H9 (cell line): ENCODE data around the gene PRDM2. TPM values are rescaled to one million over a fixed set of nuclear protein-coding genes. Genes with fewer than 3 reads are reported as not detected.

Source experiments
- DNase-seq: peaks from one replicate; pipeline ENCODE4 v3.0.0-alpha.2; 2017
- H2AFZ ChIP-seq: one replicate; pipeline ENCODE4 v1.6.1; 2013; ENCODE audit warnings: mild to moderate bottlenecking, low read length, control low read depth, moderate library complexity
- H2AK5ac ChIP-seq: 2 replicates; pipeline ENCODE4 v1.6.1; 2013; ENCODE audit warnings: low read length, control low read depth, mixed read lengths; ENCODE audit not compliant: insufficient read length
- H2BK120ac ChIP-seq: one replicate; pipeline ENCODE4 v1.6.1; 2013; ENCODE audit warnings: low read depth, mild to moderate bottlenecking, low read length, control low read depth, inconsistent platforms; ENCODE audit not compliant: poor library complexity, severe bottlenecking
- H2BK12ac ChIP-seq: 2 replicates; pipeline ENCODE4 v1.6.1; 2013; ENCODE audit warnings: low read length, control low read depth, mixed read lengths, low read depth; ENCODE audit not compliant: insufficient read length
- H2BK15ac ChIP-seq: 2 replicates; pipeline ENCODE4 v1.6.1; 2013; ENCODE audit warnings: low read depth, low read length, control low read depth
- H2BK20ac ChIP-seq: one replicate; pipeline ENCODE4 v1.6.1; 2013; ENCODE audit warnings: low read depth, mild to moderate bottlenecking, low read length, control low read depth, inconsistent platforms; ENCODE audit not compliant: poor library complexity, severe bottlenecking
- H2BK5ac ChIP-seq: 2 replicates; pipeline ENCODE4 v1.6.1; 2013; ENCODE audit warnings: low read length, control low read depth, mixed read lengths; ENCODE audit not compliant: insufficient read length
- H3K14ac ChIP-seq: 2 replicates; pipeline ENCODE4 v1.6.1; 2013; ENCODE audit warnings: low read length, control low read depth; ENCODE audit not compliant: insufficient read depth
- H3K18ac ChIP-seq: 2 replicates; pipeline ENCODE4 v1.6.1; 2013; ENCODE audit warnings: low read depth, mild to moderate bottlenecking, mixed read lengths, low read length, control low read depth; ENCODE audit not compliant: insufficient read length
- H3K23ac ChIP-seq: 2 replicates; pipeline ENCODE4 v1.6.1; 2013; ENCODE audit warnings: low read length, control low read depth, mixed read lengths, low read depth; ENCODE audit not compliant: insufficient read length
- H3K23me2 ChIP-seq: 2 replicates; pipeline ENCODE4 v1.6.1; 2013; ENCODE audit warnings: low read depth, mild to moderate bottlenecking, mixed read lengths, low read length, control low read depth; ENCODE audit not compliant: insufficient read length, poor library complexity, severe bottlenecking
- H3K27ac ChIP-seq: 2 replicates; pipeline ENCODE4 v1.5.1; 2013; ENCODE audit warnings: low read length, control low read depth, mixed read lengths, low read depth; ENCODE audit not compliant: insufficient read length
- H3K27me3 ChIP-seq: 2 replicates; pipeline ENCODE4 v1.6.1; 2013; ENCODE audit warnings: low read length, control low read depth, inconsistent platforms; ENCODE audit not compliant: insufficient read depth
- H3K4ac ChIP-seq: 2 replicates; pipeline ENCODE4 v1.6.1; 2013; ENCODE audit warnings: low read depth, mild to moderate bottlenecking, control low read depth, inconsistent platforms, low read length, moderate library complexity
- H3K4me1 ChIP-seq: 2 replicates; pipeline ENCODE4 v1.6.1; 2013; ENCODE audit warnings: low read length, control low read depth, inconsistent platforms; ENCODE audit not compliant: insufficient read depth
- H3K4me2 ChIP-seq: 2 replicates; pipeline ENCODE4 v1.6.1; 2013; ENCODE audit warnings: low read length, control low read depth, mixed read lengths; ENCODE audit not compliant: insufficient read length, insufficient read depth
- H3K56ac ChIP-seq: 2 replicates; pipeline ENCODE4 v1.6.1; 2013; ENCODE audit warnings: low read depth, mild to moderate bottlenecking, mixed read lengths, low read length, control low read depth; ENCODE audit not compliant: insufficient read length
- H3K79me1 ChIP-seq: 2 replicates; pipeline ENCODE4 v1.6.1; 2013; ENCODE audit warnings: low read depth, mild to moderate bottlenecking, moderate library complexity, low read length, control low read depth, inconsistent platforms; ENCODE audit not compliant: insufficient read depth, poor library complexity, severe bottlenecking
- H3K79me2 ChIP-seq: 2 replicates; pipeline ENCODE4 v1.6.1; 2013; ENCODE audit warnings: low read length, control low read depth, inconsistent platforms; ENCODE audit not compliant: insufficient read depth
- H3K9ac ChIP-seq: 2 replicates; pipeline ENCODE4 v1.6.1; 2013; ENCODE audit warnings: low read length, control low read depth, mixed read lengths; ENCODE audit not compliant: insufficient read length; ENCODE audit errors: extremely low read depth
- H3K9me3 ChIP-seq: one replicate; pipeline ENCODE4 v1.6.1; 2013; ENCODE audit warnings: low read depth, low read length, inconsistent platforms; ENCODE audit not compliant: control insufficient read depth
- H3T11ph ChIP-seq: one replicate; pipeline ENCODE4 v1.6.1; 2013; ENCODE audit warnings: mild to moderate bottlenecking, low read length, control low read depth, inconsistent platforms
- H4K20me1 ChIP-seq: one replicate; pipeline ENCODE4 v1.6.1; 2013; ENCODE audit not compliant: control insufficient read depth, insufficient read length, insufficient read depth
- H4K5ac ChIP-seq: 2 replicates; pipeline ENCODE4 v1.6.1; 2013; ENCODE audit warnings: low read depth, mild to moderate bottlenecking, mixed read lengths, low read length, control low read depth; ENCODE audit not compliant: insufficient read length
- H4K8ac ChIP-seq: replicated peaks from 2 replicates; pipeline ENCODE4 v1.6.1; 2013; ENCODE audit warnings: low read length, control low read depth, mixed read lengths, low read depth; ENCODE audit not compliant: insufficient read length
- H4K91ac ChIP-seq: 2 replicates; pipeline ENCODE4 v1.6.1; 2013; ENCODE audit warnings: low read depth, mild to moderate bottlenecking, moderate library complexity, mixed read lengths, low read length, control low read depth; ENCODE audit not compliant: insufficient read length
- H3K27ac Mint-ChIP-seq, 3 experiments: 2 replicates in 2 of 3; 3 replicates in 1 of 3; pipeline ENCODE4 v1.8.0; 2020 to 2021; ENCODE audit warnings: mixed read lengths in 3 of 3, mild to moderate bottlenecking in 1 of 3, moderate library complexity in 1 of 3
- H3K27me3 Mint-ChIP-seq: 2 replicates; pipeline ENCODE4 v1.8.0; 2021; ENCODE audit warnings: low read depth, mild to moderate bottlenecking, moderate library complexity, mixed read lengths
- H3K36me3 Mint-ChIP-seq, 3 experiments: 2 replicates in 2 of 3; 3 replicates in 1 of 3; pipeline ENCODE4 v1.8.0; 2020 to 2021; ENCODE audit warnings: low read depth in 3 of 3, mixed read lengths in 3 of 3; ENCODE audit not compliant: insufficient read depth in 1 of 3
- H3K4me1 Mint-ChIP-seq, 2 experiments: 2 replicates each; pipeline ENCODE4 v1.8.0; 2020; ENCODE audit warnings: mixed read lengths in 2 of 2
- H3K4me3 Mint-ChIP-seq, 2 experiments: 2 replicates in 1 of 2; 3 replicates in 1 of 2; pipeline ENCODE4 v1.8.0; 2020 to 2021; ENCODE audit warnings: mild to moderate bottlenecking in 2 of 2, mixed read lengths in 2 of 2, moderate library complexity in 1 of 2
- H3K9me3 Mint-ChIP-seq, 2 experiments: 2 replicates in 1 of 2; 3 replicates in 1 of 2; pipeline ENCODE4 v1.8.0; 2020; ENCODE audit warnings: mild to moderate bottlenecking in 2 of 2, mixed read lengths in 2 of 2, moderate library complexity in 1 of 2
- CTCF ChIP-seq: fragments of 200-600 bp; sonication (generic); conservative IDR thresholded peaks from 3 replicates; pipeline ENCODE4 v1.8.0; 2021; ENCODE audit warnings: antibody characterized with exemption, mild to moderate bottlenecking
- WGBS: extraction: QIAGEN DNeasy Blood & Tissue Kit; methylation state at CpG from one replicate; pipeline ENCODE4 v1.1.7; 2013; ENCODE audit warnings: missing lambda C conversion rate, low lambda C conversion rate, mixed read lengths; ENCODE audit not compliant: insufficient read length; ENCODE audit errors: extremely low coverage; 5-methylcytosine and 5-hydroxymethylcytosine counted together
- total RNA-seq: library from RNA; stranded (reverse); gene quantifications from 2 replicates; pipeline ENCODE4 v1.2.1, GENCODE V29; 2021

PRDM2 gene
- total RNA-seq, 1 experiment from 2014 or later = 24.5 TPM

GRCh38 chr1:13702425-13703127 is 2.6 kb downstream of the PRDM2 start:
- Histone ChIP-seq H4K5ac (no peak overlapping the region), H4K20me1 (no peaks in the 10 kb centered on the region), H3K18ac (no peak overlapping the region), H2BK120ac (no peak overlapping the region), H3K23me2 (peaks cover 6% of the 10 kb centered on the region), H2AFZ (no peak overlapping the region), H2BK20ac (no peak overlapping the region), H2BK12ac (no peak overlapping the region), H2BK15ac (no peak overlapping the region), H3K23ac (no peak overlapping the region), H3K9ac (no peak overlapping the region), H3K79me1 (peaks cover 4% of the 10 kb centered on the region), H3K56ac (no peak overlapping the region), H3T11ph (no peak overlapping the region), H3K4me1 (no peaks in the 10 kb centered on the region), H3K4ac (no peak overlapping the region), H3K9me3 (no peaks in the 10 kb centered on the region), H3K14ac (no peak overlapping the region), H2BK5ac (no peak overlapping the region), H3K27ac (no peak overlapping the region), H3K27me3 (peaks cover 5% of the 10 kb centered on the region; the same call in 1 of the 2 replicates), H2AK5ac (no peak overlapping the region), H3K4me2 (no peak overlapping the region), H4K91ac (no peak overlapping the region), H3K79me2 (peaks cover 1% of the 10 kb centered on the region; the same call in 1 of the 2 replicates), H4K8ac (no peak overlapping the region)
- no peak overlapping the region for H3K4me3 Mint-ChIP-seq
- H3K9me3 Mint-ChIP-seq = peaks cover 8 to 18% of the 10 kb centered on the region in 2 experiments
- H3K36me3 Mint-ChIP-seq = peaks cover 4 to 9% (median 4%) of the 10 kb centered on the region in 3 experiments; a peak in 6 of 7 replicates
- DNase-seq = no peak
- H3K27ac Mint-ChIP-seq = no peak overlapping the region
- peaks cover 40% of the 10 kb centered on the region for H3K27me3 Mint-ChIP-seq
- TF ChIP-seq CTCF = no peak
- WGBS = no CpG with 5 or more reads among the region's 10 CpGs
- H3K4me1 Mint-ChIP-seq = peaks cover 9 to 10% of the 10 kb centered on the region in 2 experiments
